Medulla oblongata (tissue), 1 donor: ENCODE data around the gene HTATIP2.
"Not testable (repeated sequence)": the region's sequence is repeated elsewhere in the genome, so short reads cannot be mapped to it uniquely, and the experiment has no call there.

Experiments used
- DNase-seq: peaks from one replicate; pipeline ENCODE4 v3.0.0-alpha.2; 2015; ENCODE audit errors: extremely low spot score

Gene HTATIP2

GRCh38 chr11:20363500-20364340 lies at the start of gene HTATIP2:
Gene HTATIP2, plus strand, starts transcription at chr11:20363714. Its CDS starts 524 bp downstream, at chr11:20364238.
- peak; percentile 79 for DNase-seq

DNA sequence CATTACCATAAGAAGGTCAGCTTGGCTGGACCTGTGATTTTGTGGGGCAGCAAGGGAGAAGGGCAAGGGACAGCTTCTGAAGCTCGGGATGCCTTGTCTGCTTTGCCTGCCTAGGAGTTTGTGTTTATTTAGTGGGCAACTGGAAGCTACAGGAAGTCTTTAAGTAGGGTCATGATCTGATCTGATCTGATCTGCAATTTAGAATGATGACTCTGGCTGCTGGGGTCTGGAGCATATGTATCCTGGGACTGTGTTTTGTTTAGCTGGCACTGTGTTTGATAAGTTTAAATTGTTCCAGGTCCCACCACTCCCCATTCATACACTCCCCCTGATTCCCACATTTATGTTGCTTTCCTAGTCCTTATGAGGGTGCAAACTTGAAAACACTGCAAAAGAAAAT lies 47.7 kb upstream of the HTATIP2 start:
- DNase-seq, result no peak

GRCh38 chr11:20321177-20321576 lies 42.3 kb upstream of the HTATIP2 start:
- no peak for DNase-seq

GRCh38 chr11:20327377-20327935 lies 36.1 kb upstream of the HTATIP2 start:
- no peak for DNase-seq

GRCh38 chr11:20336056-20336455 lies 27.5 kb upstream of the HTATIP2 start:
- no peak for DNase-seq

GRCh38 chr11:20337526-20338154 lies 25.9 kb upstream of the HTATIP2 start:
- DNase-seq, result peak; percentile 55

GRCh38 chr11:20342347-20343141 lies 21.0 kb upstream of the HTATIP2 start:
- DNase-seq, result no peak

- DNase-seq, result no peak
Observed at GRCh38 chr11:20351136-20351535, 12.4 kb upstream of the HTATIP2 start.

- no peak for DNase-seq
Observed at GRCh38 chr11:20351751-20352262, 11.7 kb upstream of the HTATIP2 start.

DNA sequence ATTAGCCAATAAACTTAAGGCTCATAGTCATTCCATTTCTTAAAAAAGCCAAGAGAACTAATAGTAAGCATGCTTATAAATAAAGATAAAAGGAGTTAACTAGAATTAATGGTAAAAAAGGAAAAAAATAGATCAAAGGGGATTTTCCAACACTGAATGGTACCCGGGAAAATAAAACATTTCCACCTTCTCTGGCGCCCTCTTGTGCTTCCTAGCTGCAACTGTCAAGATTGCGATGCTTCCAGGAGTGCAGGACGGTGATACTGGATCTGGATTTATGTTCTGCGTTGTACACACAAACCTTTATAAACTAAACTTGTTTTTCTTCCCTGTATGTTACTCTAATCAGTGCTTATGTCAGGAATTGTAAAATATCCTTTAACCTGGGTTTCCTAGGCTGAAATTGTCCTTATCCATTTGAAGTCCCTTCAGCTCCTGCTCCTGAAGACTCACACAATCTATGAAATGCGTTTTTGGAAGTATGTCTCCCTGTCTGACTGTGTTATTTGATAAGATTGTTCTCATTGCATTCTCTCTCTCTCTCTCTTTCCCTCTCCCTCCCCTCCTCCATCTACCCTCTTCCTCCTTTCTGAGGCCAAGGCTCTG lies 9.6 kb upstream of the HTATIP2 start:
- peak; percentile 76 for DNase-seq

DNA sequence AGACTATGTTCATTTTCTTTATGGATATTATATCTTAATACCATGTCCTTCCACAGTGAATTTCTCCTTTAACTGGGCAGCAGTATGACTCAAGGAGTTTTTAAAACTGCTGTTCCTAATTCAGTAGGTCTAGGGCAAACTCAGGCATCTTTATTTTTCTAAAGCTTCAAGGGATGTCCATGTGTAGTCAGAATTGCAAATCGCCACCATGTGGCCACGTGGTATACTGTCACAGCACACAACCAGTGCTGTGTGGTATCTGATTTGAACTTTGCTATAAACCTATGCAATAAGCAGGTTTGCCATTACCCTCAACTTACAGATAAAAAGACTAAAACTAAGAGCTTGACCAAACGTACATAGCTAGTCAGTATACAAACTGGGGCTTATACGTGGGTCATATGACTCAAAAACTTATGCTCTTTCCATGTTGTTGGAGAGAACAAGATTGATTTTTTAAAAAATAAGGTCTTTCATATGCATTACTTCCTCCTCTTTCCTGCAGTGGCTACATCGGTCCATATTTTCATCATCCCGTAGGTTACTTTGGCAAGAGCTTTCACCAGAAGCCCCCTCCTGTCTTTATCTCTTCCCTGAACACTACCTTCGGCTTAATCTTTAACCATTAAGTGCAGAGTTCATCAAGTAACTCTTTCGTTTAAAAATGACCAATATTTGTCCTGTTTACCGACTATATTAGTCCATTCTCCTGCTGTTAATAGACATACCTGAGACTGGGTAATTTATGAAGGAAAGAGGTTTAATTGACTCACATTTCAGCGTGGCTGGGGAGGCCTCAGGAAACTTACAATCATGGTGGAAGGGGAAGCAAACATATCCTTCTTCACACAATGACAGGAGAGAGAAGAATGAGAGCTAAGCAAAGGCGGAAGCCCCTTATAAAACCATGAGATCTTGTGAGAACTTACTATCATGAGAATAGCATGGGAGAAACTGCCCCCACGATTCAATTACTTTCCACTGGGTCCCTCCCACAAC lies 8.0 kb upstream of the HTATIP2 start:
- peak; percentile 60 for DNase-seq

DNA sequence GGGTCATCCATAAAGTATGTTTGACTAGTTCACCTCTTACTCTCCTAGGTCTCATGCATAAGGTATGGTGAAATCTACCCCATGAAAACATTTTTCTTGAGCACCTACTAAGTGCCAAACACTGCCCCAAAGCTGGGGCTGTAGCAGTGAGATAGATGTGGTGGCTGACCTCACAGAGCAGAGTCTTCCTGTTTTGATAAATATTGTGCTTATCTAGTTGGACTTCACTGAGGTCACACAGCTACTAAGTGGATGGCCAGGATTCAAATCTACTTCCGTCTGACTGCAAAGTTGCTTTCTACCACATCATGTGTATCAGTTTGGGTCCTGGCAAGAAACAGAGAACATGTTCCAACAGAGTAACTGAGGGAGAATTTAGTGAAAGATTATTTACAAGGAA lies 6.4 kb upstream of the HTATIP2 start:
- DNase-seq, result no peak

DNA sequence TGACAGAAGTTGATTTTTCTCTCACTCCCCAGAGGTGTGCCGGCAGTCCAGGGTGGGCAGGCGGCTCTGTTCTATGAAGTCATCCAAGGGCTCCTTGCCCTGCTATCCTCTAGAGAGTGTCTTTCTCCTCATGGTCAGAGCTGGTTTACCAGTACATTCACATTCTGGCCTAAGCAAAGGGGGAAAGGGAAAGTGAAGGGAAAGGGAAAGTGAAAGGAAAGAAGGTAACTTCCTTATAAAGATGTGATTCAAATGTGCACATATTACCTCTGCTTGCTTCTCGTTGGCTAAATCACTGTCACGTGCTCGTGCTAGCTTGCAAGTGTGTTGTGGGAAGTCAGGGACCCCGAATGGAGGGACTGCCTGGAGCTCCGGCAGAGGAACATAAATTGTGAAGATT lies 2.9 kb upstream of the HTATIP2 start:
- no peak for DNase-seq

DNA sequence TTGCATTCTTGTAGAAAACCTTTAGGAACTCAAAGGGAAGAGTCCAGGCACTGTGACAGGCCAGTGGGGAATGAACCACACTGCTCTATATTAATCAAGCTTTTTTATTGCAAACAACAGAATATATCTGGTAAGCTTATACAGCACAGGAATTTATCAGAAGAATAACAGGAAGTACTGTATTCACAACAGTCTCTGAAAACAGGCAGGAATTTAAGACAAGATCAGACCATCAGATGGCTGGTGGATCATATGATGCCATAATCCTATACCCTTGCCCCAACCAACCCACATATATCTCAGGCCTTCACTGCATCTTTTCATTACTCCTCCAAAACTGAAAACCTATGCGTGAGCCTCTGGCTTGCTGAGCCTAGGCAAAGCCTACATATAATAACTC lies 1.0 kb upstream of the HTATIP2 start:
- DNase-seq, result no peak

DNA sequence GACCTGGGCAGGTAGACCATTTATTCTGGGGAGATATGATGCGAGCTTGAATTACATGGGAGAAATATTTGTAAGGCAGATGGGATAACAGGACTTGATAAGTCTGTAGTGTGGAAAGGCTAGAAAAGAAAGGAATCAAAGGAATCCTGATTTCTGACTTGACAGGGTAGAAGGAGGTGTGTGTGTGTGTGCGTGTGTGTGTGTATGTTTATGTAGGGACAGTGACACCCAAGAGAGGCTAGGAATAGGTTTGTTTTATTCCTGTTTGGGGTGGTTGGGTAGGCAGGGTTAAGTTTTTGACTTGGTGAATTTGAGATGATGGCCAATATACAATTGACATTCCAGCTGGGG lies 390 bp upstream of the HTATIP2 start:
- no peak for DNase-seq

GRCh38 chr11:20364341-20364792 lies 853 bp downstream of the HTATIP2 start:
- DNase-seq, result no peak

GRCh38 chr11:20365465-20365864 lies 2.0 kb downstream of the HTATIP2 start:
- DNase-seq, result not testable (repeated sequence)

GRCh38 chr11:20367313-20367948 lies 3.9 kb downstream of the HTATIP2 start:
- DNase-seq, result peak; percentile 81

DNA sequence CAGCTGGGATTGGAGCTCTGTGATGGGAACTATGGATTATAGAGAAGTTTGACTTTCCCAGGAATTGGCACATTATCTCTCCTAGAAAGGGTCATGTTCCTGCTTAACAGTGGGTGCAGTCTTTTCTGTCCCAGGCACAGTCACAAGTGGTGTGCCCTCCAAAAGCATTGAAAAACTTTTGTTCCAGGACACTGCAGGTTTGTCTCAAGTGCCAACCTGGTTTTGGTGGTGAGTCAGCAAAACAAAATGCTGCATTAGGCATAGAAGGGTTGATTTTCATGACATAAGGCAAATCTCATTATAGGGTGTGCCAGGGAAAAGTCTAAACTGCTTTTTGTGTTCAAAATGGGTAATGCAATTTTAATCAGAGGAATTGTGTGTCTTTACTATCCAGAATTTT lies 4.9 kb downstream of the HTATIP2 start:
- peak; percentile 54 for DNase-seq

GRCh38 chr11:20369826-20370225 lies 6.3 kb downstream of the HTATIP2 start:
- DNase-seq, result no peak
